Fibroblast of peridontal ligament (primary cell): ENCODE data around the gene SNAI1.
"Not testable (repeated sequence)": the region's sequence is repeated elsewhere in the genome, so short reads cannot be mapped to it uniquely, and the experiment has no call there.

Experiments used
- DNase-seq: peaks from one replicate; pipeline ENCODE4 v3.0.0-alpha.2; 2010; ENCODE audit errors: extremely low read depth

SNAI1 gene

GRCh38 chr20:49982346-49983122, at the start of gene SNAI1:
TSS of gene SNAI1 (plus strand) at chr20:49982980. CDS start at chr20:49983060, 80 bp downstream.
- peak; percentile 74 for DNase-seq

GRCh38 chr20:49935746-49936152, 47.0 kb upstream of the SNAI1 start:
- peak; percentile 21 for DNase-seq

- peak; percentile 93 for DNase-seq
These were observed 46.4 kb upstream of the SNAI1 start, which contains the start of gene RNF114 for GRCh38 chr20:49936153-49937026. TSS of gene RNF114 (plus strand) at chr20:49936397. CDS start at chr20:49936413, 16 bp downstream.

DNA sequence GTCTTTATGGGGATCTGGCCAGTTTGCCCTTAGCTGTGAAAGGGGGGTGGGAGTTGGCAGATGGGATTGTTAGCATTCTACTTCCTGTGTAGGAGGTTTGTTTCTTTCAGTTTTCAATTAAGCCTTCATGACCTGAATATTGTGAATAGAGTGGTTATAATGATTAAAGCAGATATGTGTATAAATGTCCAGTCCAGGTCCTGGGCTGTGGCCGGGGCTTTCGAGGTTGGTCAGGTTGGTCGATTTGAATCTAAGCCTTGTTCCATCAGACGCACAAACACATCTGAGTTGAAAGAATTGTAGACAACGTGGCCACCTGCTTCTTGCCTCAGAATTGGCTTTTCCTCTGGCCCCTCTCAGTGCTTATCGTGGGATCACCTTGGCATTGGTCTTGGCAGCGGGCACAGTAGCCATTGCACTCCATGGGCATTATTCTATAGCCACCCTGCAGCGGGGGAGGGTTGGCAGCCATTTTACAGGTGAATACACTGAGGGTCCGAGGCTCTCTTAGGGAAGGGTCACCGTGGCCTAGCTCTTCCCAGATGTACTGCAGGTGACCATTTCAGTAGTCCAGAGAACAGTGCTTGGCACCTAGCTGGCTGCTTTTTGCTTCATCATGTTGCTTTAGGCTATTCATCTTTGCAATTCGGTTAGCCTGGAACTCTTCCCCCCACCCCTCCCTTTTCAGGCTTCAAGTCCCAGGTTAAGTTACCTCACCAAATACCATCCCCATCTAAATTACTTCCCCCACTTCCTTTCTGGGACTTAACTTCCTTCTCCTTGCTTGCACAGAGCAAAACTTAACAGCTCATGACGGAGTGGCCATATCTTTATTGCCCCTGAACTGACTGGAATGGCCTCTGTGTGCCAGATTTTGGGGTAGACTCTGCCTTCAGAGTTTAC, 45.5 kb upstream of the SNAI1 start:
- DNase-seq: no peak

GRCh38 chr20:49938173-49939163, 44.3 kb upstream of the SNAI1 start:
- DNase-seq: peak; percentile 86

DNA sequence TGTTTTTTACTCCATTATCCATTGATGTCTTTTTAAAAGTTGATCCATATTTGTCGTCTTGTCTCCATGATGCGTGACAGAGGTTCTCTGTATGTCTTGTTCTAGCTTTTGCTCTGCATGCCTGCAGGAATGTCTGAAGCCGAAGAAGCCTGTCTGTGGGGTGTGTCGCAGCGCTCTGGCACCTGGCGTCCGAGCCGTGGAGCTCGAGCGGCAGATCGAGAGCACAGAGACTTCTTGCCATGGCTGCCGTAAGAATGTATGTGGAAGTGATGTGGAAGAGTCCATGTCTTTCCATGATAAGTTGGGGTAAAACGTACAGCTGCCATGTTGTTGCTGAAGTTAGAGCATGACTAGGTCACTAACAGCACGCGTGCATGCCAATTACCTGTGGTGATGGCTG, 41.3 kb upstream of the SNAI1 start:
- DNase-seq: no peak

DNA sequence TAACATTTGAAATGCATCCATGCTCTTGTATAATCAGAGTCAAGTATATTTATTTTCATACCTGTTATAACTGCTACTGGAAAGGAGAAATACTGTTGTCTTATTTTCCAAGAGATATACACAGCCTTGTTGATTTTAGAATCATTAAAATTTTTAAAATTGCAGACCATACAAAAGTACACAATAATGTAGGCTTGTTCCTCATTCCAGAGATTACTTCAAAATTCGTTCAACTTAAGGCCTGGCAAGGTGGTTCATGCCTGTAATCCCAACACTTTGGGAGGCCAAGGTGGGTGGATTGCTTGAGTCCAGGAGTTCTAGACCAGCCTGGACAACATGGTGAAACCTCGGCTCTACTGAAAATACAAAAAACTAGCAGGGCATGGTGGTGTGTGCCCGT, 40.5 kb upstream of the SNAI1 start:
- no peak for DNase-seq

- DNase-seq: no peak
These were observed 39.8 kb upstream of the SNAI1 start for GRCh38 chr20:49942942-49943341.

DNA sequence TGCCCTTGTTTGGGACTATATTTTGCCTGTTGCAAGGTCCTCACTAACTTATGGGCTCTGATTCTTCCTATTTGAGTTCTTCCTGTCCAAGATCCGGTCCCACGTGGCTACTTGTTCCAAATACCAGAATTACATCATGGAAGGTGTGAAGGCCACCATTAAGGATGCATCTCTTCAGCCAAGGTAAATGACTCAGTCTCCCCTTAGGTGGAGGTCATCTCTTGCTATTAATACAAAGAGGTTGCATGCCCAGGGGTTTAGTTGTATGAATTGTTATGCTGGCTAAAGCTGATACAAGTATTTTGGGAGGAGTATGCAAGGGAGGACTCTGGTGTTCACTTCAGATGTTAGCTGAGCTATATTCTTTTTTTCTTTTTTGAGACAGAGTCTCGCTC, 37.5 kb upstream of the SNAI1 start:
- no peak for DNase-seq

DNA sequence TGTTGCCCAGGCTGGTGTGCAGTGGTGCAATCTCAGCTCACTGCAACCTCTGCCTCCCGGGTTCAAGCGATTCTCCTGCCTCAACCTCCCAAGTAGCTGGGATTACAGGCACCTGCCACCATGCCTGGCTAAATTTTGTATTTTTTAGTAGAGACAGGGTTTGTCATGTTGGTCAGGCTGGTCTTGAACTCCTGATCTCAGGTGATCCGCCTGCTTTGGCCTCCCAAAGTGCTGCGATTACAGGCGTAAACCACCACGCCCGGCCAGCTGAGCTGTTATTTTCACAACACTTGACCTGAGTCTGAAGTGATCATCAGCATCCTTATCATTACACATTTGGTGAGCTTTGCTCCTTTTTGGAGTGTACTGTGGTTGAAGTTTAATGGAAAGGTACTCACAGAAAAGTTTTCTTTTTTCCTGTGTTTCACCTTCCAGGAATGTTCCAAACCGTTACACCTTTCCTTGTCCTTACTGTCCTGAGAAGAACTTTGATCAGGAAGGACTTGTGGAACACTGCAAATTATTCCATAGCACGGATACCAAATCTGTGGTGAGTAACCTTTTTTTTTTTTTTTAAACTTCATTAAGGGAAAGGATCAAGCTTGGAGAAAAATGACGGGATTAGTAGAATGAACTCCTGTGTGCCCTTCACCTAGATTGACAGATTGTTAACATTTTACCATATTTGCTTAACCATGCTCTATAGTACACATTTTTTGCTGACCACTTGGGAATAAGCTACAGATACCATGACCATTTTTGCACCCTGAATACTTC, 36.9 kb upstream of the SNAI1 start:
- DNase-seq: no peak

GRCh38 chr20:49948178-49948577, 34.6 kb upstream of the SNAI1 start:
- DNase-seq: no peak

- peak; percentile 96 for DNase-seq
These were observed 33.8 kb upstream of the SNAI1 start for GRCh38 chr20:49948809-49949507.

- peak; percentile 78 for DNase-seq
These were observed 31.6 kb upstream of the SNAI1 start for GRCh38 chr20:49951151-49951550.

- no peak for DNase-seq
These were observed 27.6 kb upstream of the SNAI1 start for GRCh38 chr20:49955167-49955566.

GRCh38 chr20:49955830-49956396, 26.9 kb upstream of the SNAI1 start:
- not testable (repeated sequence) for DNase-seq

DNA sequence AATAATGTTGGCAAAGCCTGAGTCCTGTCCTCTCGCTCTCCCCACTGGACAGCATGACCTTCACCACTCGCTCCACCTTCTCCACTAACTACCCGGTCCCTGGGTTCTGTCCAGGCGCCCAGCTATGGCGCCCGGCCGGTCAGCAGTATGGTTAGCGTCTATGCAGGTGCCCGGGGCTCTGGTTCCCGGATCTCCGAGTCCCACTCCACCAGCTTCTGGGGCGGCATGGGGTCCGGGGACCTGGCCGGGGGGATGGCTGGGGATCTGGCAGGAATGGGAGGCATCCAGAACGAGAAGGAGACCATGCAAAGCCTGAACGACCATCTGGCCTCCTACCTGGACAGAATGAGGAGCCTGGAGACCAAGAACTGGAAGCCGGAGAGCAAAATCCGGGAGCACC, 26.1 kb upstream of the SNAI1 start:
- no peak for DNase-seq

- DNase-seq: not testable (repeated sequence)
These were observed 25.5 kb upstream of the SNAI1 start for GRCh38 chr20:49957089-49957938.

DNA sequence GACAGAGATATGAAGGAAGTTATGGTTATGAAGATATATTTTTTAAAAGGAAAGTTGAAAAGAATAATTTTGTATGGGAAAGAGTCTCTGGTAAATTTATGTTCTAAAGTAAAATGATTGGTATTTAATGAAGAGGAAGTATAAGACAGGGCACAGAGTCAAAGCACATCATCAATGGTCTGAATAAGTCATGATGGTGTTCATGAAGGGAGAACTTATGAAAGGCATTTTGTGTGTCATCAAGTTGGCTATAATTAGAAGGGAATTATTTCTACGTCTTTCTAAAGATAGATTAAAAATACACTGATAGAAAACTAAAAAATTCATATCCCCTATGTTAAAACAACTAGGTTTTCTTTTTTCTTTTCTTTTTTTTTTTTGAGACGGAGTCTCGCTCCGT, 21.4 kb upstream of the SNAI1 start:
- DNase-seq: no peak
